Ovary (tissue), 3 donors: ENCODE measurements around the gene CT45A7.
"Not testable (repeated sequence)": the region's sequence is repeated elsewhere in the genome, so short reads cannot be mapped to it uniquely, and the experiment has no call there.

Source experiments
- POLR2A ChIP-seq: fragments of 450-650 bp; IDR thresholded peaks from one replicate; pipeline ENCODE4 v1.6.1; 2017; ENCODE audit warnings: antibody characterized with exemption, mild to moderate bottlenecking, moderate library complexity
- TF ChIP-seq, protein P1 (sequence below), 3 donors: fragments of 450-650 bp in 2 of 3; fragments of 200-600 bp in 1 of 3; IDR thresholded peaks; one replicate each; pipeline versions ENCODE4 v1.5.1 to v1.8.0; 2016 to 2022; ENCODE audit warnings: antibody characterized with exemption in 3 of 3, mild to moderate bottlenecking in 1 of 3
- donor health status: DM: no; HTN: no; CAD: no.

DNA sequence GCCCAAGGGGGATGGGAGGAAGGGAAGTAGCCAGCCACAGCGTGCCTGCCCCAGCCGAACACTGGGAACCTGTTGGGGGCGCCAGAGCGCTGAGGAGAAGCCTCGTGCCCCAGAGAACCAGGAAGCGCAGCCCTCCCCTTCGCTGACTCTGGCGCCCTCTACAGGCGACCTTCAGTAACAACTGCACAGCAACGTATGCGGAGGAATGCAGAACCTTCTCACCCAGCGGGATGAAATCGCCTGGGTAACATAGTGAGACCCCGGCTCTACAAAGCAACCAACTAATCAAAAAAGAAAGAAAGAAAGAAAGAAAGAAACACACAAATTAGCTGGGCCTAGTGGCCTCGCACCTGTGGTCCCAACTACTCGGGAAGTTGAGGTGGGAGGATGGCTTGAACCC lies 34.4 kb downstream of the CT45A7 start, which contains the start of gene CT45A6:
- TF ChIP-seq POLR2A: not testable (repeated sequence)
- TF ChIP-seq, protein P1, sequence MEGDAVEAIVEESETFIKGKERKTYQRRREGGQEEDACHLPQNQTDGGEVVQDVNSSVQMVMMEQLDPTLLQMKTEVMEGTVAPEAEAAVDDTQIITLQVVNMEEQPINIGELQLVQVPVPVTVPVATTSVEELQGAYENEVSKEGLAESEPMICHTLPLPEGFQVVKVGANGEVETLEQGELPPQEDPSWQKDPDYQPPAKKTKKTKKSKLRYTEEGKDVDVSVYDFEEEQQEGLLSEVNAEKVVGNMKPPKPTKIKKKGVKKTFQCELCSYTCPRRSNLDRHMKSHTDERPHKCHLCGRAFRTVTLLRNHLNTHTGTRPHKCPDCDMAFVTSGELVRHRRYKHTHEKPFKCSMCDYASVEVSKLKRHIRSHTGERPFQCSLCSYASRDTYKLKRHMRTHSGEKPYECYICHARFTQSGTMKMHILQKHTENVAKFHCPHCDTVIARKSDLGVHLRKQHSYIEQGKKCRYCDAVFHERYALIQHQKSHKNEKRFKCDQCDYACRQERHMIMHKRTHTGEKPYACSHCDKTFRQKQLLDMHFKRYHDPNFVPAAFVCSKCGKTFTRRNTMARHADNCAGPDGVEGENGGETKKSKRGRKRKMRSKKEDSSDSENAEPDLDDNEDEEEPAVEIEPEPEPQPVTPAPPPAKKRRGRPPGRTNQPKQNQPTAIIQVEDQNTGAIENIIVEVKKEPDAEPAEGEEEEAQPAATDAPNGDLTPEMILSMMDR (IDR thresholded peaks at IDR 0.05): not testable (repeated sequence)
